GM23338 (cell line): ENCODE results near the gene PRXL2C. TPM values are rescaled to one million over a fixed set of nuclear protein-coding genes. Genes with fewer than 3 reads are reported as not detected.
A peak's percentile ranks its signal among the peaks of the same experiment; 100 is the strongest.
"Not testable (repeated sequence)": the region's sequence is repeated elsewhere in the genome, so short reads cannot be mapped to it uniquely, and the experiment has no call there.

Source experiments
- ATAC-seq: fragments of 200-7000 bp; cut with Tn5 transposase; 3 replicates; pipeline ENCODE4 v1.9.1; 2020
- DNase-seq: peaks from one replicate; pipeline ENCODE4 v3.0.0-alpha.2; 2015; ENCODE audit warnings: low spot score
- H2AFZ ChIP-seq: fragments of 200-600 bp; sonication (generic); 2 replicates; pipeline ENCODE4 v1.8.0; 2016; ENCODE audit warnings: antibody characterized with exemption, mild to moderate bottlenecking, moderate library complexity
- H3F3A ChIP-seq: fragments of 200-600 bp; sonication (generic); replicated peaks from 2 replicates; pipeline ENCODE4 v1.8.0; 2017; ENCODE audit warnings: antibody characterized with exemption, mixed run types, low read depth
- H3K27ac ChIP-seq: fragments of 200-600 bp; sonication (generic); 2 replicates; pipeline ENCODE4 v1.6.1; 2016; ENCODE audit warnings: low read depth
- H3K27me3 ChIP-seq: fragments of 200-600 bp; sonication (generic); 2 replicates; pipeline ENCODE4 v1.8.0; 2016; ENCODE audit warnings: mild to moderate bottlenecking, mixed run types, moderate library complexity; ENCODE audit not compliant: insufficient read depth
- H3K36me3 ChIP-seq: fragments of 200-600 bp; sonication (generic); 2 replicates; pipeline ENCODE4 v1.8.0; 2016; ENCODE audit warnings: mild to moderate bottlenecking; ENCODE audit not compliant: insufficient read depth
- H3K4me1 ChIP-seq: fragments of 200-600 bp; sonication (generic); 2 replicates; pipeline ENCODE4 v1.8.0; 2016; ENCODE audit warnings: mild to moderate bottlenecking, moderate library complexity; ENCODE audit not compliant: insufficient read depth
- H3K4me2 ChIP-seq: fragments of 200-600 bp; sonication (generic); 2 replicates; pipeline ENCODE4 v1.7.1; 2017; ENCODE audit warnings: mixed run types
- H3K4me3 ChIP-seq: fragments of 200-600 bp; sonication (generic); 2 replicates; pipeline ENCODE4 v1.6.1; 2016; ENCODE audit warnings: mixed run types
- H3K79me2 ChIP-seq: fragments of 200-600 bp; sonication (generic); replicated peaks from 2 replicates; pipeline ENCODE4 v1.8.0; 2017; ENCODE audit warnings: mild to moderate bottlenecking; ENCODE audit not compliant: insufficient read depth
- H3K9me2 ChIP-seq: fragments of 200-600 bp; sonication (generic); 2 replicates; pipeline ENCODE4 v1.8.0; 2017; ENCODE audit not compliant: insufficient read depth
- H4K20me1 ChIP-seq: fragments of 200-600 bp; sonication (generic); replicated peaks from 2 replicates; pipeline ENCODE4 v1.8.0; 2017; ENCODE audit warnings: mild to moderate bottlenecking; ENCODE audit not compliant: insufficient read depth
- H3K27ac Mint-ChIP-seq: 2 replicates; pipeline ENCODE4 v1.8.0; 2020; ENCODE audit warnings: inconsistent platforms, mild to moderate bottlenecking, moderate library complexity, mixed read lengths
- H3K27me3 Mint-ChIP-seq: 3 replicates; pipeline ENCODE4 v1.8.0; 2022; ENCODE audit warnings: low read depth, mild to moderate bottlenecking, moderate library complexity, mixed read lengths, inconsistent platforms; ENCODE audit not compliant: insufficient read depth, poor library complexity
- H3K36me3 Mint-ChIP-seq: 3 replicates; pipeline ENCODE4 v1.8.0; 2021; ENCODE audit warnings: low read depth, mild to moderate bottlenecking, inconsistent platforms, moderate library complexity, mixed read lengths
- H3K4me1 Mint-ChIP-seq: 3 replicates; pipeline ENCODE4 v1.8.0; 2020; ENCODE audit warnings: mild to moderate bottlenecking, inconsistent platforms, mixed read lengths
- H3K4me3 Mint-ChIP-seq: 3 replicates; pipeline ENCODE4 v1.8.0; 2021; ENCODE audit warnings: moderate library complexity, mild to moderate bottlenecking, inconsistent platforms, mixed read lengths
- H3K9me3 Mint-ChIP-seq: 3 replicates; pipeline ENCODE4 v1.8.0; 2020; ENCODE audit warnings: moderate library complexity, mild to moderate bottlenecking, inconsistent platforms, mixed read lengths
- CTCF ChIP-seq, 2 experiments: fragments of 200-600 bp in 1 of 2; sonication (generic) in 1 of 2; conservative IDR thresholded peaks; 2 replicates each; pipeline versions ENCODE4 v1.5.1 to v1.6.1; 2016 to 2017; ENCODE audit warnings: antibody characterized with exemption in 2 of 2, low read depth in 2 of 2, mild to moderate bottlenecking in 2 of 2, moderate library complexity in 1 of 2
- ETS1 ChIP-seq: IDR thresholded peaks from 2 replicates; pipeline ENCODE4 v1.6.1; 2016; ENCODE audit warnings: antibody characterized with exemption
- EZH2 ChIP-seq: fragments of 200-600 bp; sonication (generic); IDR thresholded peaks from one replicate; pipeline ENCODE4 v1.8.0; 2017; ENCODE audit warnings: antibody characterized with exemption, mild to moderate bottlenecking, low read depth; ENCODE audit not compliant: unreplicated experiment
- JUNB ChIP-seq: IDR thresholded peaks from one replicate; pipeline ENCODE4 v1.6.1; 2016; ENCODE audit warnings: antibody characterized with exemption; ENCODE audit not compliant: unreplicated experiment
- NANOG ChIP-seq: IDR thresholded peaks from 2 replicates; pipeline ENCODE4 v1.6.1; 2016; ENCODE audit warnings: antibody characterized with exemption, borderline replicate concordance
- POLR2AphosphoS5 ChIP-seq: IDR thresholded peaks from 2 replicates; pipeline ENCODE4 v1.6.1; 2016; ENCODE audit warnings: antibody characterized with exemption, low read depth
- ZNF114 ChIP-seq: fragments of 250-450 bp; sonication (Bioruptor Pico); IDR thresholded peaks from 2 replicates; pipeline ENCODE4 v1.5.0; 2020; ENCODE audit warnings: mild to moderate bottlenecking, moderate library complexity
- ZNF331 ChIP-seq: fragments of 250-450 bp; sonication (Bioruptor Pico); IDR thresholded peaks from 2 replicates; pipeline ENCODE4 v1.5.0; 2020; ENCODE audit warnings: low read depth, mild to moderate bottlenecking, moderate library complexity
- ZNF462 ChIP-seq: fragments of 250-450 bp; sonication (Bioruptor Pico); IDR thresholded peaks from 2 replicates; pipeline ENCODE4 v1.5.0; 2020; ENCODE audit warnings: mild to moderate bottlenecking, moderate library complexity
- long read RNA-seq: library from polyadenylated mRNA; unstranded; transcript quantifications from one replicate; pipeline ENCODE4 v2.0.0, GENCODE V29; 2020; ENCODE audit not compliant: unreplicated experiment
- polyA plus RNA-seq: library from polyadenylated mRNA; unstranded; fragments of >200 nt; fragmentation: Nextera tagmentation; extraction: Ambion mirVana; gene quantifications from 2 replicates; pipeline ENCODE4 v1.2.1, GENCODE V29; 2016
- total RNA-seq: library from RNA; depleted of rRNA; stranded (reverse); fragments of >200 nt; shearing (Covaris generic); gene quantifications from 2 replicates; pipeline ENCODE4 v1.2.3, GENCODE V29; 2014; rRNA removed

The PRXL2C gene
- total RNA-seq (5.2 and 7.8 TPM in 2 replicates), polyA plus RNA-seq (6.6 and 7.9 TPM in 2 replicates)
- long read RNA-seq, transcript PRXL2C-201 (6 exons, 2,863 nt), result major isoform, 6 of 12 reads
- long read RNA-seq, partial matches to known transcripts, result 1 of 12 reads
- long read RNA-seq, other reads (novel, unspliced or antisense), result 5 of 12 reads

- Histone ChIP-seq H3K4me3 (peak within 1 kb of the TSS; percentile 74), H3K27ac (no peak within 1 kb of the TSS), H3K4me1 (peaks cover 5% of the 10 kb centered on the region; the same call in 1 of the 2 replicates), H3K9me2 (no peaks in the 10 kb centered on the region), H3K4me2 (peak within 1 kb of the TSS; percentile 85), H3F3A (peaks cover 4% of the 10 kb centered on the region; the same call in 1 of the 2 replicates), H3K36me3 (no peaks in the 10 kb centered on the region), H3K27me3 (no peaks in the 10 kb centered on the region; the same call in none of the 2 replicates), H2AFZ (peak within 1 kb of the TSS; percentile 99), H4K20me1 (no peaks in the 10 kb centered on the region), H3K79me2 (no peaks in the 10 kb centered on the region)
- H3K4me1 Mint-ChIP-seq, result peaks cover 5% of the 10 kb centered on the region; the same call in 2 of the 3 replicates
- no peaks in the 10 kb centered on the region; the same call in 2 of the 3 replicates for H3K9me3 Mint-ChIP-seq
- TF ChIP-seq ZNF331 (CRISPR knock-in tag), result no peak
- no peak for TF ChIP-seq ETS1
- no peak for TF ChIP-seq NANOG
- no peak for TF ChIP-seq CTCF (conservative IDR thresholded peaks at IDR 0.05; ENCODE audit: low read depth in 2 of 2)
- no peak for TF ChIP-seq ZNF114 (CRISPR knock-in tag)
- no peak for TF ChIP-seq ZNF462 (CRISPR knock-in tag)
- TF ChIP-seq JUNB, result no peak
- no peak for TF ChIP-seq POLR2AphosphoS5
- no peak for TF ChIP-seq EZH2
- H3K27me3 Mint-ChIP-seq, result peaks cover 7% of the 10 kb centered on the region
- H3K36me3 Mint-ChIP-seq, result no peaks in the 10 kb centered on the region; the same call in 2 of the 3 replicates
- H3K4me3 Mint-ChIP-seq, result peak within 1 kb of the TSS; percentile 90
- peak; percentile 82 for ATAC-seq
- 0 out of 2 replicates have a peak within 1 kb of the TSS, but pooled peaks have one; percentile 86 for H3K27ac Mint-ChIP-seq
- DNase-seq, result peak; percentile 77
These were observed at the start of gene PRXL2C for GRCh38 chr9:96655198-96655851. TSS of gene PRXL2C (minus strand) at chr9:96655317. CDS start at chr9:96655281, 36 bp downstream.

GRCh38 chr9:96700721-96701375 is 45.7 kb upstream of the PRXL2C start:
- H3K4me1 Mint-ChIP-seq, ATAC-seq: not testable (repeated sequence)

More at GRCh38 chr9:96700721-96701375, 45.7 kb upstream of the PRXL2C start:
- not testable (repeated sequence) for H3K27ac Mint-ChIP-seq, H3K9me2 ChIP-seq, H3F3A ChIP-seq, H3K79me2 ChIP-seq, H3K27me3 Mint-ChIP-seq, H3K4me3 ChIP-seq, H3K4me3 Mint-ChIP-seq, H3K27me3 ChIP-seq, H3K4me1 ChIP-seq, H3K27ac ChIP-seq, H3K36me3 ChIP-seq, H3K4me2 ChIP-seq, H4K20me1 ChIP-seq, DNase-seq, H2AFZ ChIP-seq
- H3K36me3 Mint-ChIP-seq, result peaks cover 62% of the 10 kb centered on the region
- peaks cover 77% of the 10 kb centered on the region for H3K9me3 Mint-ChIP-seq
